ENCODE measurements around the gene IMMP2L.

IMMP2L gene

DNA sequence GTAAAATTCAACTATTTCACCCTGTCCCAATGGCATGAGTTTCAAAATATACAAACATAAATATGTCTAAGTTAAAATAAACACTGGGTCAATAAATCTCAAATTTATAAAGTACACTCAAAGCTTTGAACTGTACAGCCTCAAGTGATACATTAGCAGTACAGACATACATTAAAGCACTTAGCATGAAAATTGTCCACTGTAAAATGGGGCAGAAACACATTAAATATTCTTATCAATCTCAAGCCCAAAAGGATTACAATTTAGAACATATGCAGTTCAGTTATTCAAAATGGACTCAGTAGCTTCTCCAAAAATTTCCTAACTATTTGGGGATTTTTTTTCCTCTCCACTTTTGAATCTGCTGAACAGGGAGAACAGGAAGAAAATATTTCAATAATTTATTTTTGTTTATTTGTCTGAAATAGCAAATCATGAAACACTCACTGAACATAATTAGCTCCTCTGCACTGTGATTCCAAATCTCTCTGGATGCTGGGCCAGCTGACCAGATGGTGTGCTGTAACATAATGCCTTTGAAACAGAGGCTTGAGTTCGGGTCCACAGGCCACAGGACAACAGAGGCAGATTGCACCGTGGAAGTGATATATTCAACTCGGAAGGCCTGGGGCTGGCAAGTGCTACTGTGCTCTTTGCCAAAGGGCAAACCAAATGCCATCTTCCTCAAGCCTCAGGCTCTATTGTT, 720.3 kb downstream of the IMMP2L start:
- TF ChIP-seq, protein P1, sequence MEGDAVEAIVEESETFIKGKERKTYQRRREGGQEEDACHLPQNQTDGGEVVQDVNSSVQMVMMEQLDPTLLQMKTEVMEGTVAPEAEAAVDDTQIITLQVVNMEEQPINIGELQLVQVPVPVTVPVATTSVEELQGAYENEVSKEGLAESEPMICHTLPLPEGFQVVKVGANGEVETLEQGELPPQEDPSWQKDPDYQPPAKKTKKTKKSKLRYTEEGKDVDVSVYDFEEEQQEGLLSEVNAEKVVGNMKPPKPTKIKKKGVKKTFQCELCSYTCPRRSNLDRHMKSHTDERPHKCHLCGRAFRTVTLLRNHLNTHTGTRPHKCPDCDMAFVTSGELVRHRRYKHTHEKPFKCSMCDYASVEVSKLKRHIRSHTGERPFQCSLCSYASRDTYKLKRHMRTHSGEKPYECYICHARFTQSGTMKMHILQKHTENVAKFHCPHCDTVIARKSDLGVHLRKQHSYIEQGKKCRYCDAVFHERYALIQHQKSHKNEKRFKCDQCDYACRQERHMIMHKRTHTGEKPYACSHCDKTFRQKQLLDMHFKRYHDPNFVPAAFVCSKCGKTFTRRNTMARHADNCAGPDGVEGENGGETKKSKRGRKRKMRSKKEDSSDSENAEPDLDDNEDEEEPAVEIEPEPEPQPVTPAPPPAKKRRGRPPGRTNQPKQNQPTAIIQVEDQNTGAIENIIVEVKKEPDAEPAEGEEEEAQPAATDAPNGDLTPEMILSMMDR (IDR thresholded peaks at IDR 0.05; ENCODE audit: borderline replicate concordance, insufficient read depth, low read depth, low read length), result no peak
- no peak overlapping the region for H3K4me3 ChIP-seq (ENCODE audit: low read depth, low read length)

DNA sequence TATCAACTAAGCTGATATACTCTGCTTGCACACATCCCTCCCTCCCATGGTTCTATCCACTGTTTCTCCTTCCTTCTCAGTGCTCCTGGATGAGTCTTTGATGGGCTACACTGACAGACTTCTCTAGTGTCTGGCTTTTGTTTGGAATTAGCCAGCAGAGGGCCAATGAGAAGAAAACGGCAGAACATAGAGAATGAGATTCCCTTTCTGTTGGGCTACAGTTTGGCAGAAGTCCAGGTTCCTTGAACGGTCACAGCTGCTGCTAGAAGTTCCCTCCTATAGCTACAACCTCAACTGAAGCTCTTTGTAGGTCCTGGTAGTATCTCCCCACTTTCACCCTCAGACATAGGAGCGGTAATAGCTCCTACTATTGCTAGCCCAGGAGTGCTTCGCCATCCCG, 722.4 kb downstream of the IMMP2L start:
- H3K4me3 ChIP-seq (ENCODE audit: low read depth, low read length), result no peak overlapping the region
- TF ChIP-seq, protein P1 (IDR thresholded peaks at IDR 0.05; ENCODE audit: borderline replicate concordance, insufficient read depth, low read depth, low read length), result no peak

DNA sequence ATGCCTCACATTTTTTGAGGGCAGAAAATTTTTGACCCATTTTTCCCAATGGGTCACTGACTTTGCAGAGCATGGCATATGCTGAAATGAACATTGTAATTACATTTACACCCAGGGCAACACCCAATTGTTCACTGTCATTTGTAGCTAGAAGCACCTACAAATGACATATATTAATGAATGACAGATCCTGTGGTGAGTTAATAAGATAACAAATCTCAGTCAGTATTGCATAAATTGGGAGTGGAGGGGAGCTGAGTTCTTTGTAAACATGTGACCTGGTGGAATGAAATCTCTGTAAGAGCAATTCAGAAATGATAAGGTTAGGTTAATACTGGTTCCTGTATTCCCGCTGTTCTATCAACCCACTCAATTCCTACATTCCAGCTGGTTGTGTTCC, 726.4 kb downstream of the IMMP2L start:
- no peak overlapping the region for H3K4me3 ChIP-seq (ENCODE audit: low read depth, low read length)
- TF ChIP-seq, protein P1 (IDR thresholded peaks at IDR 0.05; ENCODE audit: borderline replicate concordance, insufficient read depth, low read depth, low read length), result no peak

DNA sequence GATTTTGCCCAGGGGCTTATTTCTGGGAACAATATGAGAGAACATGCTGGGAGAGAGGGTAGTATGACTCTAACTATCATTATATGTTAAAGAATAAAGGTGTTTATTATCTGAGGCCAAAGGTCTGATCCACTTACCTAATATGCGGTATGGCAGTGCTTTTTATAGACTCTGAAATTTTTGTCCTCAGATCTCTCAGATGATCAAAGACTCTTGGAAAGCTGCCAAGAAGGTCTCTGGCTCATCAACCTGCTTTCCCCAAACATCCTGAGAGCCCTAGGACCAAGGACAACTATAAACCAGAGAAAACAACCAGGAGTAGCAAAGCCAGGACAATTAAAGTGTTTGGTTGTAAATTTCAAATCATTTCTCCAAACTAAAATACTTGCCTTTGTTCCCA, 727.1 kb downstream of the IMMP2L start:
- no peak overlapping the region for H3K4me3 ChIP-seq (ENCODE audit: low read depth, low read length)
- TF ChIP-seq, protein P1 (IDR thresholded peaks at IDR 0.05; ENCODE audit: borderline replicate concordance, insufficient read depth, low read depth, low read length), result no peak

DNA sequence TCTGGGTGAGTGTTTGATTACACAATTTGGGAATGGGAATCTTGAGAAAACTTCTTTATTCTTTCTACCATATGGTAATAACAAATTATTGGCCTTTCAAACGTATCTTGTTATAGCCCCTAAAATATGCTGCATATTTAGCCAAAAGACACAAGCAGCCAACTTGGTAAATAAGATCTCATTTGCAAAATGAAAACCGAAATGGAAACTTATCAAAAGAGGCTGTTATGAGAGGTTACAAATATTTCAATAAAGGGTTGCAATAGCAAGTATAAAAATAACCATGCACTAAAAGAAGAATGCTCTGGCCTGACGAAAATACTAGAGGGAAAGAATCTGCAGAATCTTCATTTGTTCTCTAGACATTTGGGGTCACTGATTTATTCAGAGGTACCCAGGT, 730.9 kb downstream of the IMMP2L start:
- TF ChIP-seq, protein P1 (IDR thresholded peaks at IDR 0.05; ENCODE audit: borderline replicate concordance, insufficient read depth, low read depth, low read length), result no peak
- no peak overlapping the region for H3K4me3 ChIP-seq (ENCODE audit: low read depth, low read length)

GRCh38 chr7:110830778-110831177, 731.5 kb downstream of the IMMP2L start:
- TF ChIP-seq, protein P1 (IDR thresholded peaks at IDR 0.05; ENCODE audit: borderline replicate concordance, insufficient read depth, low read depth, low read length), result no peak

DNA sequence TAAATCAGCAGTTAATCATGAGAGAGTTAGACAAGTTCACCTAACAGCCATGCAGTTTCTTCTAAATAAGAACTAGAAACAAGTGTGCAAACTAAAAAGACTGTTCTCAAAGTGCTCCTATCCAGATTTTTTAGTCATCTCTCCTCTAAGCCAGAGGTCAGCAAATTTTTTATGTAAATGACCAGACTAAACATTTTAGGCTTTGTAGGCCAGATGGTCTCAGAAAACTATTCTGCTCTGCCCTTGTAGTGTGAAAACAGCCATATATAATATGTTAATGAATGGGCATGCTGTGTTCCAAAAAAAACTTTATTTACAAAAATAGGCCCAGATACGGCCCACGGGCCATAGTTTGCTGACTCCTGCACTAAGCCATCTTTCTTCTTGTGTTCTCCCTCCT, 734.4 kb downstream of the IMMP2L start:
- TF ChIP-seq, protein P1 (IDR thresholded peaks at IDR 0.05; ENCODE audit: borderline replicate concordance, insufficient read depth, low read depth, low read length), result no peak
- no peak overlapping the region for H3K4me3 ChIP-seq (ENCODE audit: low read depth, low read length)

More at GRCh38 chr7:110830778-110831177, 731.5 kb downstream of the IMMP2L start:
- no peak overlapping the region for H3K4me3 ChIP-seq (ENCODE audit: low read depth, low read length)

Data from GM12875 (cell line).